Activated CD8-positive, alpha-beta memory T cell treated with anti-CD3 and anti-CD28 coated beads, Interleukin-2, amount 50 U/mL, for 24 hours (primary cell): ENCODE measurements around the gene GRAPL.
"Not testable (repeated sequence)": the region's sequence is repeated elsewhere in the genome, so short reads cannot be mapped to it uniquely, and the experiment has no call there.

Experiments used
- DNase-seq: peaks from one replicate; pipeline ENCODE4 v3.0.0-alpha.2; 2020; ENCODE audit errors: extremely low read depth

Gene GRAPL

GRCh38 chr17:19136605-19137004, 9.2 kb downstream of the GRAPL start:
- not testable (repeated sequence) for DNase-seq

DNA sequence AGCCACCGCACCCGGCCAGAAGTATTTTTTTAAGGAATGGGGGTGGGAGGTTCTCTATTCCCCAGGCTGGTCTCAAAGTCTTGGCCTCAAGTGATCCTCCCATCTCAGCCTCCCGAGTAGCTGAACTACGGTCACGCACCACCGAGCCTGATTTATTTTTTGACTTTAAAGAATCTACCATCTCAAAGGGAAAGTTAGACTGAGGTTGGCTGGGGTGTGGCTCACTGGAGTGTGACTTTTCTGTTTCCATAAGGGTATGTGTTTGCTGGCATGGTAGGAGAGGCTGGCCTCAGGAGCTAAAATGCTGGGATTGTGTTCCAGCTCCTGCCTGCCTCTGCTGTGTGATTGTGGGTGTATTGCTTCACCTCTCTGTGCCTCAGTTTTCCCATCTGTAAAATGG, 10.6 kb downstream of the GRAPL start:
- not testable (repeated sequence) for DNase-seq

DNA sequence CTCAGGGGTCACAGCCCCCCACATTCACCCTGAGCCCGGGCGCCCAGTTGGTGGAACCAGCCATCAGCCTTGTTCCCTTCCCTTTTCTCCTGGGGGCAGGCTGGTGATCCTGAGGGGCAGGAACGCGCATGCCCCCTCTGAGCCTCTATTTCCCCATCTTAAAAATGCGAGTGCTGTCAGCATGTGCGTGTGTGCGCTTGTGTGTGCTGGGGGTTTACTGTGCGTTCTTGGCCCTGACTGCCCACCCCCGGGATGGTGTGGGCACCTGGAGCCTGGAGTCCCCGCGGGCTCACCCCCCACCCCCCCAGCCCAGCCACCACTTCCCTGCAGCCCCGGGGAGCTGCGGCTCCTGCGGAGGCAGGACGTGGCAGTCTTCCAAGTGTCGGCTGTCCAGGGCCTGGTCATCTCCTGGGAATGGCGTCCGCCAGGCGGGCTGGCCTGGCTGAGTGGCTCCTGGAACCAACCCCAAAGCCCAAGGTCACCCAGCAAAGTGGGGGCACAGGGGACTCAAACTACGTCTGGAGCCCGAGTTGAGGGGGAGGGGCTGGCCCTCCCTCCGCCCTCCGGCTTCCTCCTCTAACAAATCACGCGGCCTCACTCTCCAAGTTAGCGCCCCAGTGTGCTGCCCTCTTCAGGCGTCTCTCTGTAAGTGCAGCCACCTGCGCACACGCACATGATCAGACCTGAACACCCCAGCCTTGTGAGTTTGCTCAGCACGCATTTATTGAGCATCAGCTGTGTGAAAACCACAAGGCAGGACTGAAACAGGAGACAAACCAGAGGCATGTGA, 14.2 kb downstream of the GRAPL start:
- not testable (repeated sequence) for DNase-seq

- DNase-seq = not testable (repeated sequence)
Observed at GRCh38 chr17:19142419-19142818, 15.0 kb downstream of the GRAPL start.

DNA sequence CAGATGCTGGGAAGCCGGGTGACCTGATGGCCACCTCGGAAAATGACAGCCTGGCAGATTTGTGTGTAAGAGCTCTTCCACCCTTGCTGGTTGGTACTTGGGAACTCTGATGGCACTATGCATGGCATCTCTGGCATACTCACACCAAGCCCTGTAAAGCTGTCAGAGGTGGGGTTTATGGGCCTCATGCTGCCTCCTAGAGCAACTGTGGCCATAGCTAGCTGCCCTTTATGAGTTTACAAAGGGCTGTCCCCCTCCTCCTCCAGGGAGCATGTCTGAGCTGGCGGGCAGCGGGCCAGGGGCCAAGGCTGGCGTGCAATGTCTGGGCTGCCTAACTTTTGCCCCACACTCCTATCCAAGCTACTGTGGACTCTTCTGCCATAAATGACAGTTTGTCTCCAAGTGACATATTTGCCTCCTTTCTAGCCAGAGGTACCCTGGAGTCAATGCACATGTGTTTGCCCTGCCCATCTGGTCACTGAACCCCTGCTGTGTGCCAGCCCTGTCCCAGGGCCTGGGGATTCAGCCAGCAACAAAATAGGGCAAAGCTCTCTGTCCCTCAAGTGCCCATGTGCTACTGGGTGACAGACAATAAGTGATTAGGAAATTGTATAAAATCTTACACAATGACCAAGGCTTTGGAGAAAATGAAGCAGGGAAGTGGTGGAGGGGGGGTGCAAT, 15.8 kb downstream of the GRAPL start:
- DNase-seq = not testable (repeated sequence)

DNA sequence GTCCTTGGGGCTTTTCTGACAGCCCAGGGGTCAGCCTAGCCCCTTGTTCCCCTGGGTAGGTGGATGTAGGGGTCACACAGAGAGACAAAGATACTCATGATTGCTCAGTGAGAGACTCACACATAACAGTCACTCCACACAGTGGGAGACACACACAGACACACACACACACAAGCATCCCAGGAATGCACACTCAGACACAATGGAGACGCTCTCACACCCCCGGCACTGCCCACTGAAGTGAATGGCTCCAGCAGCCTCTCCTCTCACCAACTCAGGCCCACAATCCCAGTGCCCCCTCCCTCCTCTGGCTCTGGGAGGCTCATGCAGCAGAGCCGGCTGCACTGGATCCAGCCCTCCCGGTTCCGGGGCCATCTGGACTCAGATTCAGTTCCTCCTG, 17.0 kb downstream of the GRAPL start:
- DNase-seq = not testable (repeated sequence)

- DNase-seq = not testable (repeated sequence)
Observed at GRCh38 chr17:19145471-19145870, 18.1 kb downstream of the GRAPL start.

GRCh38 chr17:19150678-19151615, 23.6 kb downstream of the GRAPL start:
- DNase-seq = not testable (repeated sequence)

DNA sequence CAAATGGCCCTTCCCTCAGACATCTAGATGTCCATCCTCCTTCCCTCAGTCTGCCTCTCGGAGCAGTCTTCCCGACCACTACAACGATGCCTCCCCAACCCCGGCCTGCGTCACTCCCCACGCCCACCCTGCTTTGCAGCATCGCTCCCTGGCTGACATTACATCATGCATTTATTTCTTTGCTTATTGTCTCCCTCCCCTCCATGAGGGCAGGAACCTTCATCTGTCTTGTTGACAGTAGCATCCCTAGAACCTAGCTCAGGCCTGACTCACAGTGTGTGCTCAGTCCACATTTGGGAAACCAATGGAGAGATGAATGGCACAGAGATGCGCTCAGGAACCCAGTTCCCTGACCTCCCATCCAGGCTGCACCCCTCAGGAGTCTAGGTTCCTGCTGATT, 30.2 kb downstream of the GRAPL start:
- not testable (repeated sequence) for DNase-seq

GRCh38 chr17:19158478-19158877, 31.1 kb downstream of the GRAPL start:
- DNase-seq = not testable (repeated sequence)

DNA sequence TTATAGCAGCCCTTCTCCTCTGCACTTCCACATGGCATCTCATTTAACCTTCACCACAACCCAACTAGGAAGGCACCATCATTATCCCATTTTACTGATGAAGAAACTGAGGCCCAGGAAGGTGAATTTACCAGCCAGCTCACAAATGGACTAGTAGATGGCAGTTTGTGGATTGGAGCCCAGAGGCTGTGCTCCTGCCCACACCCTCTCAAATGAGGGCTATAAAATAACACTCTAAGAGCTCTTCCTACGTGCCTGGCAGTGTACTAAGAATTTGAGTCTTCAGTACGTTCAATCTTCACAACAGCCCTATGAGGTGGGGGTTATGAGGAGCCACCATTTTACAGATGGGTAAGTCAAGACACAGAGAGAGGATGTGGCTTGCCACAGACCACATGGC, 31.5 kb downstream of the GRAPL start:
- DNase-seq = not testable (repeated sequence)

GRCh38 chr17:19161308-19162107, 34.1 kb downstream of the GRAPL start:
- DNase-seq = not testable (repeated sequence)

DNA sequence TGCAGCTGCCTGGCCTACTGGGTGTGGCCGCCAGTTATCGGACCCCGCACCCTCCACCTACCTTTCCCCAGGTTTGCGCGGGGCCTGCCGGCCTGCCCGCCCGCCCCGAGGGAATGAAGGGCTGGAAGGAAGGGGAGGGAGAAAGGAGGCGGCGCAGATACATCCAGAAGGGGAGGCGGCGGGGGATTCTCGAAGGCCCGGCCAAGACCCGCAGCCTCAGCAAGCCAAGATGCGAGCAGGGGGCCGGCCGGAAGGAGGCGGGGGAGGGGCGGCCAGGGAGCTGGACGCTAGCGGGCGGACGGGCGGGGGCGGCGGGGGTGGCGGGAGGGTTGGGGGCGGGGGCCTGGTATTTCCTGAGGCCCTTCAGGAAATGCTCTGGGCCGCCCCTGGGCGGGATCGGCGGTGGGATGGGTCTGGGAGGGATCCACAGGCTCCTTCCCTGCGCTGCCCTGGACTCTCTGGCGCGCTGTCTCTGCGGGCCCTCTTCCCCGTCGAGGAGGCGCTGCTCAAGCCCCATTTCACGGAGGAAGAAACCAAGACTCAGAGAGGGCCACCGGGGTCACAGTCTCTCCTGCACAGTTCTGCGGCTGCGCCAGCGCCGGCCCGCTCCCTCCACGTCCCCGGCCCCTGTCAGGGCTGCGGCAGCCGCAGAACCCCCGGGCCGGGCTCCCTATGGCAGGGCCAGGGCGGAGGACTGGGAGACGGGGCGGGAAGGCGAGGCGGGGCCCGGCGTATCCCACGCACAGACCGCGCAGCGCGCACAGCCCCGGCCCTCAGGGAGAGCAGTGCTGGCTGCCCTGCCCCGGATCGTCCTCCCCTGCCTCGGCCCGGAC, 35.2 kb downstream of the GRAPL start:
- not testable (repeated sequence) for DNase-seq

GRCh38 chr17:19174422-19174821, 47.0 kb downstream of the GRAPL start:
- DNase-seq = not testable (repeated sequence)

DNA sequence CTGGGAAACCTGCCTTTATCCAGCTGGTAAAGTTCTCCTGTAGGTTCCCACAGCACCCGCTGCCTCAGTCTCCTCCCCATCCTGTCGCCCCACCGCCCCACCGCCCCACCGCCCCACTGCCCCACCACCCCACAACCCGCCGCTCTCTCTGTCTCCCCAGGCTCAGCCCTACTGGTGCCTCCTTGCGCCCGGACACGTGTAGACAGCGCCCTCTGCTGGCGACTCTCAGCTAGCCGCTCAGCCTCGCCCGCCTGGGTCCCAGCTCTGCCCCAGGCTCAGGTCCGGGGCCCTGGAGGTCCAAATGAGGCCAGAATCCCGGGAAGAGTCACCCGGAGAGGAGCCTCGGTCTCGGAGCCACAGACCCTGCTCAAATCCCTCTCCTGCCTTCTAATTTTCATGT, 48.0 kb downstream of the GRAPL start:
- not testable (repeated sequence) for DNase-seq

DNA sequence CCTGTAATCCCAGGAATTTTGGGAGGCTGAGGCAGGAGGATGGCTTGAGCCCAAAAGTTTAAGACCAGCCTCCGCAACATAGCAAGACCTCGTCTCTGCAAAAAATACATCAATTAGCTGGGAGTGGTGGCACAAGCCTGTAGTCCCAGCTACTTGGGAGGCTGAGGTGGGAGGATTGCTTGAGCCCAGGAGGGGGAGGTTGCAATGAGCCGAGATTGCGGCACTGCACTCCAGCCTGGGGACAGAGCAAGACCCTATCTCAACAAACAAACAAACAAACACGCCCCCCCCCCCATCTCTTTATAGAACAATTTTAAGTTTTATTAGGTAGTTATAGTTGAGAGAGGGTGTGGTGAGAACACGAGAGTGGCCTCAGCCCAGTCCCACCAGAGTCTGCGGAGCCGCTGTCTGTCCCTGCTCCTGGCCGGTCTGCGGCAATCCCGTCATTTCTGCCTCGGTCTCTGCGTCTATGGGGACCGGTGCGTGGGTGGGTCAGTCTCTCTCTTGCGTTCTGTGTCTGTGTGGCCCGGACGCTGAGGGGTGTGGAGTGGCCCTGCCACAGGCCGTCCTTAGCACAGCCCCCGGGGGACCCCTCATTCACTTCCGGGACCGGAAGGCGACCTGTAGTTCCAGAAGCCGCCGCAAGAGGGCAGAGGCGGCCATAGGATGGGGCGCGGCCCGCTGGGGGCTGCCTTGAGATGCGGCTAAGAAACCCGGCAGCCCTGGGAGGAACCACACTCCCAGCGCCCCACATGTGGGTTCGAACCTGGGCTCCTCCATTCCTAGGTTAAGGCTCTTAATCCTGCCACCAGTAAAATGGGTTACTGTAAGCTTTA, 53.9 kb downstream of the GRAPL start:
- not testable (repeated sequence) for DNase-seq

DNA sequence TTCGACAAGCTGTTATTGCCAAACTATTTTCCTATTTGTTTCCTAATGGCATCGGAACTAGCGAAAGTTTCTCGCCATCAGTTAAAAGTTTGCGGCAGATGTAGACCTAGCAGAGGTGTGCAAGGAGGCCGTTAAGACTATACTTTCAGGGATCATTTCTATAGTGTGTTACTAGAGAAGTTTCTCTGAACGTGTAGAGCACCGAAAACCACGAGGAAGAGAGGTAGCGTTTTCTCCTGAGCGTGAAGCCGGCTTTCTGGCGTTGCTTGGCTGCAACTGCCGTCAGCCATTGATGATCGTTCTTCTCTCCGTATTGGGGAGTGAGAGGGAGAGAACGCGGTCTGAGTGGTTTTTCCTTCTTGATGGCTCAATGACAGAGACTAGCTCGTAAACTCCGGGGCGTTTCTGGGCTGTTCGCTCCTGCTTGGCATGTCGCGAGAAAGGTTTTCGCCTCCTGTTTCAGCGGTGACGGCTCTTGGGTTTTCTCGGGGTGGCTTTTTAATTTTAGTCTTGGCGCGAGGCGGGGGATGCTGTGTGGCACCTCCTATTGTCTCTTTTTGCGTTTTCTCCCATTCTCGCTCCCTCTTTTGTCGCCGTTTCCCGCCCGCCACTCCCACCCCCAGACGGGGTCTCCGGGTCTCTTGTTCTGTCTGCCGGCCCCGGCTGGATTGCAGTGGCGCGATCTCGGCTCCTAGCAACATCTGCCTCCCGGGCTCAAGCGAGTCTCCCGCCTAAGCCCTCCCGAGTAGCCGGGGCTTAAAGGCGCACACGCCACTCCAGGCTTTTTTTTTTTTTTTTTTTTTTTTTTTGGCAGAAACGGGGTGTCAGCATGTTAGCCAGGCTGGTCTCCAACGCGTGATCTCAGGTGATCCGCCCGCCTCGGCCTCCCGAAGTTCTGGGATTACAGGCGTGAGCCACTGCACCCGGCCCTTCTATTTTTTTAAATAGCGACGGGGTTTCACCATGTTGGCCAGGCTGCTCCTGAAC, 60.8 kb downstream of the GRAPL start:
- DNase-seq = not testable (repeated sequence)
